B cell (primary cell): Measurements from ENCODE around the gene ALDH3B1.

Experiments
- EZH2 ChIP-seq: IDR thresholded peaks from 2 replicates; pipeline ENCODE4 v1.6.1; 2012; ENCODE audit warnings: borderline replicate concordance, low read depth, mild to moderate bottlenecking, moderate library complexity, low read length; ENCODE audit not compliant: insufficient read depth, poor library complexity, severe bottlenecking
- TF ChIP-seq, protein P1 (sequence below): fragments of 200-600 bp; IDR thresholded peaks from one replicate; pipeline ENCODE4 v1.8.0; 2022; ENCODE audit warnings: antibody characterized with exemption, mild to moderate bottlenecking

DNA sequence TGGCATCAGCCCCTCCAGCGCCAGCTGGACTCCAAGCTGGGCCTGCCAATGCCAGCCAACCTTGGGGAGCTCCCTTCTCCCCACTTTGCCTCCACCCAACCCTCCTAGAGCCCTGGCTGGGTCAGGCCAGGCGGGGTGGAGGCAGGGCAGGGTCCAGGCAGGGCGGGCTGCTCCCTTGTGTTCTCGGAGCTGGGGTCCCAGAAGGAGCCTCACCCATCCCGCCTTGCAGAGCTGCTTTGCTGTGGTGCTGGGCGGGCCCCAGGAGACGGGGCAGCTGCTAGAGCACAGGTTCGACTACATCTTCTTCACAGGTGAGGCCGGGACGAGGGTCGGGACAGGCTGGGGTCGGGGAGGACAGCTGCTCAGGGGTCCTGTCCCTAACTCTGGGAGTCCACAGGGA is 9.4 kb downstream of the ALDH3B1 start:
- TF ChIP-seq EZH2, result no peak
- TF ChIP-seq, protein P1, sequence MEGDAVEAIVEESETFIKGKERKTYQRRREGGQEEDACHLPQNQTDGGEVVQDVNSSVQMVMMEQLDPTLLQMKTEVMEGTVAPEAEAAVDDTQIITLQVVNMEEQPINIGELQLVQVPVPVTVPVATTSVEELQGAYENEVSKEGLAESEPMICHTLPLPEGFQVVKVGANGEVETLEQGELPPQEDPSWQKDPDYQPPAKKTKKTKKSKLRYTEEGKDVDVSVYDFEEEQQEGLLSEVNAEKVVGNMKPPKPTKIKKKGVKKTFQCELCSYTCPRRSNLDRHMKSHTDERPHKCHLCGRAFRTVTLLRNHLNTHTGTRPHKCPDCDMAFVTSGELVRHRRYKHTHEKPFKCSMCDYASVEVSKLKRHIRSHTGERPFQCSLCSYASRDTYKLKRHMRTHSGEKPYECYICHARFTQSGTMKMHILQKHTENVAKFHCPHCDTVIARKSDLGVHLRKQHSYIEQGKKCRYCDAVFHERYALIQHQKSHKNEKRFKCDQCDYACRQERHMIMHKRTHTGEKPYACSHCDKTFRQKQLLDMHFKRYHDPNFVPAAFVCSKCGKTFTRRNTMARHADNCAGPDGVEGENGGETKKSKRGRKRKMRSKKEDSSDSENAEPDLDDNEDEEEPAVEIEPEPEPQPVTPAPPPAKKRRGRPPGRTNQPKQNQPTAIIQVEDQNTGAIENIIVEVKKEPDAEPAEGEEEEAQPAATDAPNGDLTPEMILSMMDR, result no peak
